ENCODE data around the gene ZSWIM5.

DNA sequence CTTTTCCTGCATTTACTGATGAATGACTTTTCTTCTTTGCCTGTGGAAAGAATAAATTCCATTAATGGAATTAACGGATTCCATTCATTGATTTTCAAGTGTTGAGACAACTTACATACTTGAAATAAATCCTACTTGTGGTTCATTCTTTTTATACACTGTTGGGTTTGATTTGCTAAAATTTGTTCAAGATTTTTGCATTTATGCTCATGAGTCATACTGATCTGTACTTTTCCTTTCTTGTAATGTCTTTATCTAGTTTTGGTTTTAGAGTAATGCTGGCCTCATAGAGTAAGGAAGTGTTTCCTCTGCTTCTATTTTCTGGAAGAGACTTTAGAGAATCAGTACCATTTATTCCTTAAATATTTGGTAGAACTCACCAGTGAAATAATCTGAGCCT lies 180.0 kb downstream of the ZSWIM5 start:
- TF ChIP-seq, protein P1, sequence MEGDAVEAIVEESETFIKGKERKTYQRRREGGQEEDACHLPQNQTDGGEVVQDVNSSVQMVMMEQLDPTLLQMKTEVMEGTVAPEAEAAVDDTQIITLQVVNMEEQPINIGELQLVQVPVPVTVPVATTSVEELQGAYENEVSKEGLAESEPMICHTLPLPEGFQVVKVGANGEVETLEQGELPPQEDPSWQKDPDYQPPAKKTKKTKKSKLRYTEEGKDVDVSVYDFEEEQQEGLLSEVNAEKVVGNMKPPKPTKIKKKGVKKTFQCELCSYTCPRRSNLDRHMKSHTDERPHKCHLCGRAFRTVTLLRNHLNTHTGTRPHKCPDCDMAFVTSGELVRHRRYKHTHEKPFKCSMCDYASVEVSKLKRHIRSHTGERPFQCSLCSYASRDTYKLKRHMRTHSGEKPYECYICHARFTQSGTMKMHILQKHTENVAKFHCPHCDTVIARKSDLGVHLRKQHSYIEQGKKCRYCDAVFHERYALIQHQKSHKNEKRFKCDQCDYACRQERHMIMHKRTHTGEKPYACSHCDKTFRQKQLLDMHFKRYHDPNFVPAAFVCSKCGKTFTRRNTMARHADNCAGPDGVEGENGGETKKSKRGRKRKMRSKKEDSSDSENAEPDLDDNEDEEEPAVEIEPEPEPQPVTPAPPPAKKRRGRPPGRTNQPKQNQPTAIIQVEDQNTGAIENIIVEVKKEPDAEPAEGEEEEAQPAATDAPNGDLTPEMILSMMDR (IDR thresholded peaks at IDR 0.05; ENCODE audit: insufficient read depth, low read depth, low read length): no peak
- TF ChIP-seq EZH2 (IDR thresholded peaks at IDR 0.05; ENCODE audit: insufficient read depth, low read length): no peak

All from astrocyte (in vitro differentiated cells and primary cell).